ES-I3 (cell line): ENCODE measurements around the gene DOCK3.
"Not testable (repeated sequence)": the region's sequence is repeated elsewhere in the genome, so short reads cannot be mapped to it uniquely, and the experiment has no call there.

ENCODE experiments used
- H3K36me3 ChIP-seq: 2 replicates; pipeline ENCODE4 v1.6.1; 2013; ENCODE audit warnings: mild to moderate bottlenecking, low read length, control low read depth, moderate library complexity; ENCODE audit not compliant: insufficient read depth
- H3K4me1 ChIP-seq: 2 replicates; pipeline ENCODE4 v1.6.1; 2013; ENCODE audit warnings: mild to moderate bottlenecking, control low read depth, low read length; ENCODE audit not compliant: insufficient read depth
- H3K9ac ChIP-seq: 2 replicates; pipeline ENCODE4 v1.6.1; 2013; ENCODE audit warnings: low read depth, mild to moderate bottlenecking, low read length, moderate library complexity
- H3K9me3 ChIP-seq: 2 replicates; pipeline ENCODE4 v1.6.1; 2013; ENCODE audit warnings: mild to moderate bottlenecking, low read length, moderate library complexity; ENCODE audit not compliant: control insufficient read depth, insufficient read depth

The DOCK3 gene

DNA sequence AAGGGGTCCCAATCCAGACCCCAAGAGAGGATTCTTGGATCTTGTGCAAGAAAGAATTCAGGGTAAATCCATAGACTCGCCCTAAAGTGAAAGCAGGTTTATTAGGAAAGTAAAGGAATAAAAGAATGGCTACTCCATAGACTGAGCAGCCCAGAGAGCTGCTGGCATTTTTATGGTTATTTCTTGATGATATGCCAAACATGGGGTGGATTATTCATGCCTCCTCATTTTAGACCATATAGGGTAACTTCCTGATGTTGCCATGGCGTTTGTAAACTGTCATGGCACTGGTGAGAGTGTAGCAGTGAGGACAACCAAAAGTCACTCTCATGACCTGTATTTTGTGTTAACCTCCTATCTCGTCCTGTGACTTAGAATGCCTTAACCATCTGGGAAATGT lies 142.2 kb downstream of the DOCK3 start:
- Histone ChIP-seq H3K36me3 (no peaks in the 10 kb centered on the region), H3K9me3 (no peaks in the 10 kb centered on the region; the same call in 1 of the 2 replicates), H3K4me1 (peaks cover 32% of the 10 kb centered on the region), H3K9ac (peak overlapping the region; percentile 3; the same call in 1 of the 2 replicates)

GRCh38 chr3:50817756-50818529 lies 143.2 kb downstream of the DOCK3 start:
- Histone ChIP-seq H3K9ac (peak overlapping the region; percentile 3), H3K4me1 (peaks cover 31% of the 10 kb centered on the region), H3K9me3 (no peaks in the 10 kb centered on the region; the same call in 1 of the 2 replicates), H3K36me3 (no peaks in the 10 kb centered on the region)

GRCh38 chr3:50819882-50820281 lies 145.2 kb downstream of the DOCK3 start:
- Histone ChIP-seq H3K36me3 (no peaks in the 10 kb centered on the region), H3K9ac (no peak overlapping the region), H3K4me1 (peaks cover 31% of the 10 kb centered on the region), H3K9me3 (no peaks in the 10 kb centered on the region; the same call in 1 of the 2 replicates)

DNA sequence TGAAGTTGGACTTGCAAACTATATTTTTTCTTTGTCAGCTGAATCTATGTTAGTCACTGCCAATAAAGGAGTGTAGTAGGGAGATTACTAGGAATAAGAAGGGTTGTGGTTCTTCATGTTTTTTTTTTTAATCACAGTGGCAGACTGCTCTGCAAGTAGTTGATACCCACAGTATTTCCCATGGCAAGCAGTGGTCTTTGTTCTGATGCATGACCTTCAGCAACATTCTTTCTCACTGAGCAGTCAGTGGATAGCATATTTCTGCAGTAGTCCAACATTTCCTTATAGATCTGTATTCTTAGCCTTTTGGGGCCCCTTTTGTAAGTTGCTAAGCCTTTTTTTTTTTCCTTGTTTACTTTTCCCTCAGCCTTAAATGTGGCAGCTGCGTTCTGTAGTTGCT lies 151.1 kb downstream of the DOCK3 start:
- Histone ChIP-seq H3K9me3 (0 out of 2 replicates have a peak, but pooled peaks cover 4% of the 10 kb centered on the region), H3K4me1 (0 out of 2 replicates have a peak, but pooled peaks cover 6% of the 10 kb centered on the region), H3K36me3 (no peaks in the 10 kb centered on the region; the same call in 1 of the 2 replicates), H3K9ac (no peak overlapping the region)

DNA sequence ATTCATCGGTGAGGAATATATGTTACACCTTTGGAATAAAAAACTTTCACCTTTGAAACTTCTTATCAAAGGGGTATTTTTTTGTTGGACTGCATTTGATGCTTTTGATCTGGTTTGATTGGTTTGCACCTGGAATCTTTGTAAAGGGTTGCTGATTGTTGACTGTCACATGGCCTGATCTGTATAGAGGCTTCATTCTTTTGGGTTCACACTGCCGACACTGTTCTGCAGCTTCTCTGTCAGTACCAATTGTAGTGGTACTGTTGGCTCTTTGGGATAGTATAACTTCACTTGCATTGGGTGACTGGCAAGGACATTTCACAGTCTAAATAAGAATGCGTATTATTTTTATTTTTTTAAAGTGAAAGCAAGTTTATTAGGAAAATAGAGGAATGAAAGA lies 155.7 kb downstream of the DOCK3 start:
- Histone ChIP-seq H3K4me1 (0 out of 2 replicates have a peak, but pooled peaks cover 6% of the 10 kb centered on the region), H3K9ac (no peak overlapping the region), H3K9me3 (peaks cover 18% of the 10 kb centered on the region), H3K36me3 (no peaks in the 10 kb centered on the region)

- H3K4me1 ChIP-seq, H3K36me3 ChIP-seq, H3K9ac ChIP-seq: not testable (repeated sequence)
- peaks cover 20% of the 10 kb centered on the region for H3K9me3 ChIP-seq
These were observed 156.3 kb downstream of the DOCK3 start for GRCh38 chr3:50831009-50831408.

DNA sequence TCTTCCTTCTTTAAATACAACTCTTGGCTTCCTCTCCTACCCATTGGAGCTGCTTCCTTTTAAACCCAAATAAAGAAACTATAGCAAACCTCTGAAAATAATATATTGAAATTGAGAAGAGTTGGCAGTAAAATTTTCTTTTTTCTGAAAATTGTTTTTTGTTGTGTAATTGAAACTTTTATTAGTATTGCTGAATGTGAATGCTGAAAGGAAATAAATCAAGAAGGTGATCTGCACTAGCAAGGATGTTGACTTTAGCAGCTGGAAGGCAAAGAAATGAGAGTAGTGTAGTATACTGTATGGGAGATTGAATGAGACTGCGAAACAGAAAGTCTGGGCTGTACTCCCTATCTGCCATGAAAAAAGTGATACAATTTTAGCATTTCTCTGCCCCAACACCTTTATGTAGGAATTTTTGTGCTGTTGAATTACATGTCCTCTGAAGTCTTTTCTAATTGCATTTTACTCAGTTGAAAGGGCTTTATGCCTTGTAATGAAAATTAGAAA lies 166.3 kb downstream of the DOCK3 start:
- Histone ChIP-seq H3K9ac (no peak overlapping the region), H3K36me3 (no peaks in the 10 kb centered on the region; the same call in 1 of the 2 replicates), H3K9me3 (peaks cover 5% of the 10 kb centered on the region), H3K4me1 (no peaks in the 10 kb centered on the region)

- Histone ChIP-seq H3K9ac (no peak overlapping the region), H3K4me1 (0 out of 2 replicates have a peak, but pooled peaks cover 3% of the 10 kb centered on the region), H3K36me3 (no peaks in the 10 kb centered on the region), H3K9me3 (peaks cover 9% of the 10 kb centered on the region; the same call in 1 of the 2 replicates)
These were observed 173.6 kb downstream of the DOCK3 start for GRCh38 chr3:50848308-50848707.

GRCh38 chr3:50850639-50851511 lies 176.1 kb downstream of the DOCK3 start:
- Histone ChIP-seq H3K9ac (no peak overlapping the region), H3K36me3 (no peaks in the 10 kb centered on the region), H3K4me1 (0 out of 2 replicates have a peak, but pooled peaks cover 3% of the 10 kb centered on the region), H3K9me3 (peaks cover 16% of the 10 kb centered on the region; the same call in 1 of the 2 replicates)

DNA sequence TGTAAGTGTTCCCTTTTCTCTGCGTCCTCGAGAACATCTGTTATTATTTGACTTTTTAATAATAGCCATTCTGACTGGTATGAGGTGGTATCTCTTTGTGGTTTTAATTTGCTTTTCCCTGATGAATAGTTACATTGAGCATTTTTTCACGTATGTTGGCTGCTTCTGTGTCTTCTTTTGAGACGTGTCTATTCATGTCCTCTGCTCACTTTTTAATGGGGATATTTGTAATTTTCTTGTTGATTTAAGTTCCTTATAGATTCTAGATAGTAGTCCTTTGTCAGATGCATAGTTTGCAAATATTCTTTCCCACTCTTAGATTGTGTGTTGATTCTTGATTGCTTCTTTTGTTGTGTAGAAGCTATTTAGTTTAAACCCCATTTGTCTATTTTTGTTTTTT lies 179.2 kb downstream of the DOCK3 start:
- peaks cover 7% of the 10 kb centered on the region; the same call in 1 of the 2 replicates for H3K9me3 ChIP-seq
- no peak overlapping the region for H3K9ac ChIP-seq
- H3K36me3 ChIP-seq = no peaks in the 10 kb centered on the region
- 0 out of 2 replicates have a peak, but pooled peaks cover 6% of the 10 kb centered on the region for H3K4me1 ChIP-seq

DNA sequence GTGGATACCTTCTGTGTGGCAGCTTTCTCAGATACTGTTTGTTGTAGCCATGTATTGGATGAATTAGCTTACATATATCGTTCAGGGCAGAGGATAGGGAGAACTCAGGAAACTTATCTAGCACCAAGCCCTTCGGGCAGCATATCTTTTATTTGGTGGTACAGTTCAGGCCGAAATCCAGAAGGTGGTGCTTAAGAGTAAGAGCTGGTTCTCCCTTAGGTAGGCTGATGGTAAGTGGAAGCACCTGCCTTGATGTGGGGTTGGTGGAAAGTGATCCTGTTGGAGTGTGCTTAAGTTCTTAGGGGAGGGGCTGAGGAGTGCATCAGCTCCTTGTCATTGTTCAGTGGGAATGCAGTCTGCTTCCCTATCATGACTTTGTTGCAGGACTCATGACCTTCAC lies 187.5 kb downstream of the DOCK3 start:
- no peaks in the 10 kb centered on the region for H3K36me3 ChIP-seq
- no peaks in the 10 kb centered on the region; the same call in 1 of the 2 replicates for H3K9me3 ChIP-seq
- no peak overlapping the region for H3K9ac ChIP-seq
- H3K4me1 ChIP-seq = peaks cover 7% of the 10 kb centered on the region

- H3K4me1 ChIP-seq = peaks cover 16% of the 10 kb centered on the region
- H3K36me3 ChIP-seq = no peaks in the 10 kb centered on the region
- H3K9ac ChIP-seq = no peak overlapping the region
- no peaks in the 10 kb centered on the region for H3K9me3 ChIP-seq
These were observed 198.8 kb downstream of the DOCK3 start for GRCh38 chr3:50873376-50874157.

DNA sequence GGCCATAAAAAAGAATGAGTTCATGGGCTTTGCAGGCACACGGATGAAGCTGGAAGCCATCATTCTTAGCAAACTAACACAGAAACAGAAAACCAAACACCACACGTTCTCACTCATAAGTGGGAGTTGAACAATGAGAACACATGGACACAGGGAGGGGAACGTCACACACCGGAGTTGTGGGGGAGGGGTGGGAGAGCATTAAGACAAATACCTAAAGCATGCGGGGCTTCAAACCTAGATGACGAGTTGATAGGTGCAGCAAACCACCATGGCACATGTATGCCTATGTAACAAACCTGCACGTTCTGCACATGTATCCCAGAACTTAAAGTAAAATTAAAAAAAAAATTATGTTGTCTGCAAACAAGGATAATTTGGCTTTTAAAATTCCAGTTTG lies 200.1 kb downstream of the DOCK3 start:
- H3K9ac ChIP-seq, H3K9me3 ChIP-seq, H3K36me3 ChIP-seq: not testable (repeated sequence)
- peaks cover 16% of the 10 kb centered on the region for H3K4me1 ChIP-seq

DNA sequence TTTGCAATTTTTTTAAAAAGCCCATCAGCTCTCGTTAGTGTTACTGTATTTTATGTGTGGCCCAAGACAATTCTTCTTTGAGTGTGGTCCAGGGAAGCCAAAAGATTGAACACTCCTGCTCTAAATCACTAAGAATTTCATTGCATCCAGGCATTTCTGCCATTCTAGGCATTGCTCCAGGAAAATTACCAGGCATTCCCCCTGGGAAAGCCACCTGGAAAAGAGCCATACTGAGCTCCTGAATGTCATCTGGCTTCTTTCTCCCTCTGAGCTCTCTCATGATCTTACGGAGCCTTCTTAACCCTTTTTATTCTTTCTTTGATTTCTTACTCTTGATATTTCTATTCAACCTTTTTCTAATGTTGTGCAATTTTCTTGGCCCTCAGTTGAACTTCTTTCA lies 202.2 kb downstream of the DOCK3 start:
- H3K4me1 ChIP-seq = peaks cover 16% of the 10 kb centered on the region
- H3K36me3 ChIP-seq = no peaks in the 10 kb centered on the region
- no peak overlapping the region for H3K9ac ChIP-seq
- no peaks in the 10 kb centered on the region for H3K9me3 ChIP-seq
